ENCODE measurements around the gene ASTE1. TPM values are rescaled to one million over a fixed set of nuclear protein-coding genes. Genes with fewer than 3 reads are reported as not detected.

The ASTE1 gene
- total RNA-seq, 1 donor from 2014 or later = 4.0 TPM

DNA sequence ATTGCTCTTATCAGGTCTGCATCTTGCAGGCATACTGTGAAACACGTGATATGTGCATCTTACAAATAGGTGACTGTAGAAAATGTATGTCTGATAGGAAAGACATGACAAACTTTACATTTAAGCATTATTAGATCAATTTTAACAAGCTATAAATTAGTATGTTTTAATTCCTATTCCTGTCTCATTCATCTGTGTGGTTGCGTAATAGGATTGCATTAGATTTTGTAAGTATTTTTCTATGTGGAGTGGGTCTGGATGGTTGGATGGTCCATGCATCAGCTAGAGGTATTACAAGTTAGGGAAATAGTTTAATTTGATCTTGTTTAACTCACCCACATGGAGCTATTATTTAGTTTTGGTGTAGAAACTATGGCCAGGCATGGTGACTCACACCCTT lies 18.8 kb downstream of the ASTE1 start:
- Histone ChIP-seq H3K4me3 (no peak overlapping the region), H3K4me1 (peaks cover 2% of the 10 kb centered on the region), H3K27me3 (ENCODE audit: low read depth) (no peaks in the 10 kb centered on the region), H3K36me3 (peaks cover 70% of the 10 kb centered on the region), H3K9me3 (replicated peaks) (no peaks in the 10 kb centered on the region), H3K27ac (replicated peaks) (no peak overlapping the region)
- intact Hi-C loops (cut with micrococcal nuclease) = no loop called here
- TF ChIP-seq, protein P1, sequence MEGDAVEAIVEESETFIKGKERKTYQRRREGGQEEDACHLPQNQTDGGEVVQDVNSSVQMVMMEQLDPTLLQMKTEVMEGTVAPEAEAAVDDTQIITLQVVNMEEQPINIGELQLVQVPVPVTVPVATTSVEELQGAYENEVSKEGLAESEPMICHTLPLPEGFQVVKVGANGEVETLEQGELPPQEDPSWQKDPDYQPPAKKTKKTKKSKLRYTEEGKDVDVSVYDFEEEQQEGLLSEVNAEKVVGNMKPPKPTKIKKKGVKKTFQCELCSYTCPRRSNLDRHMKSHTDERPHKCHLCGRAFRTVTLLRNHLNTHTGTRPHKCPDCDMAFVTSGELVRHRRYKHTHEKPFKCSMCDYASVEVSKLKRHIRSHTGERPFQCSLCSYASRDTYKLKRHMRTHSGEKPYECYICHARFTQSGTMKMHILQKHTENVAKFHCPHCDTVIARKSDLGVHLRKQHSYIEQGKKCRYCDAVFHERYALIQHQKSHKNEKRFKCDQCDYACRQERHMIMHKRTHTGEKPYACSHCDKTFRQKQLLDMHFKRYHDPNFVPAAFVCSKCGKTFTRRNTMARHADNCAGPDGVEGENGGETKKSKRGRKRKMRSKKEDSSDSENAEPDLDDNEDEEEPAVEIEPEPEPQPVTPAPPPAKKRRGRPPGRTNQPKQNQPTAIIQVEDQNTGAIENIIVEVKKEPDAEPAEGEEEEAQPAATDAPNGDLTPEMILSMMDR (IDR thresholded peaks at IDR 0.05; ENCODE audit: borderline replicate concordance) = no peak
- DNase-seq = no peak

DNA sequence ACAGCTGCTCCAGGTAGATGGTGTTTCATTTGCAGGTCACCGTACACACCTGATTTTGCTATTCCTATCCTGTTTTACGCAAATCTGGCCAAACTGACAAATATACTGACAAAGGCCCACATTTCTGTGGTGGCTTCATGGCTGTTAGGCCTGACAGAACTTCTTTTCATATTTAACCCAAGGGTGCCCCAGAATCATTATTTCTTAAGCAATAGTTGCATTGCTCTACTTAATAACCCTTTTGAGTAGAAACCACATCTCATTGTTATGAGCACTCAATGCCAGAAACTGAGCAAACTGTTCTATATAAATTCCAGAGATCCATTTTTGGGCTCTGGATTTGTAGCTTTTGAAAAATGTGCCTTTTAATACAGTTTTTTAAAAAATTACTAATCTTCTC lies 19.4 kb downstream of the ASTE1 start:
- intact Hi-C loops (cut with micrococcal nuclease) = no loop called here
- TF ChIP-seq, protein P1 (IDR thresholded peaks at IDR 0.05; ENCODE audit: borderline replicate concordance) = no peak
- Histone ChIP-seq H3K27me3 (ENCODE audit: low read depth) (no peaks in the 10 kb centered on the region), H3K4me1 (no peaks in the 10 kb centered on the region), H3K9me3 (replicated peaks) (no peaks in the 10 kb centered on the region), H3K36me3 (peaks cover 69% of the 10 kb centered on the region), H3K27ac (replicated peaks) (no peak overlapping the region), H3K4me3 (no peak overlapping the region)
- DNase-seq = no peak

DNA sequence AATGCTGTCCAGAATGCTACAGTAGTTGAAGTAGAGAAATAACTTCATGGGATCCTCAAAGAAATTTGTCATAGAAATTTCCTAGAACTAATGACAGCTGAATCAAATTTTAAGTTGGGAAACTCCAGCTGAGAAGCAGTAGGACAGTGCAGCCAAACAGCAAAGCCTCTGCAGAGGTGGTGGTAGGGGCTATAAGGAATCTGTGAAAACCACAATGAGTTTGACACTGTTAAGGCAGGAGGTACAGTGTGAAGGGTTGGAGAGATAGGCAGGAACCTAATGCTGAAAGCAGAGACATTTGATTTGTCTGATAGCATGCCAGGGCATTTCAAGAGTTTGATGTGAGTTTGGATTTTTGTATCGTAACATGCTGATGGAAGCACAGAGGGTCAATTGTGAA lies 22.0 kb downstream of the ASTE1 start:
- no peak for DNase-seq
- Histone ChIP-seq H3K4me3 (no peak overlapping the region), H3K9me3 (replicated peaks) (no peaks in the 10 kb centered on the region), H3K27me3 (ENCODE audit: low read depth) (no peaks in the 10 kb centered on the region), H3K36me3 (peaks cover 72% of the 10 kb centered on the region), H3K4me1 (no peaks in the 10 kb centered on the region), H3K27ac (replicated peaks) (no peak overlapping the region)
- TF ChIP-seq, protein P1 (IDR thresholded peaks at IDR 0.05; ENCODE audit: borderline replicate concordance) = no peak
- intact Hi-C loops (cut with micrococcal nuclease) = no loop called here

DNA sequence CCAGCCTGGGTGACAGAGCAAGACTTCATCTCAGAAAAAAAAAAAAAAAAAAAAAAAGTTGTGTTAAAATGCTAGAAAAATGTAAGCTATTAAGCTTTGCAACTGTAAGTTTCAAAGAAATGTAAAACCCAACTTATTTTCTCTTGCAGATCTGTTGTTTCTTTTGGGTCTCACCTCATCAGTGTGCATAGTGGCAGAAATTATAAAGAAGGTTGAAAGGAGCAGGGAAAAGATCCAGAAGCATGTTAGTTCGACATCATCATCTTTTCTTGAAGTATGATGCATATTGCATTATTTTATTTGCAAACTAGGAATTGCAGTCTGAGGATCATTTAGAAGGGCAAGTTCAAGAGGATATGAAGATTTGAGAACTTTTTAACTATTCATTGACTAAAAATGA lies 25.6 kb downstream of the ASTE1 start:
- Histone ChIP-seq H3K27me3 (ENCODE audit: low read depth) (no peaks in the 10 kb centered on the region), H3K4me1 (no peaks in the 10 kb centered on the region), H3K9me3 (replicated peaks) (no peaks in the 10 kb centered on the region), H3K36me3 (peaks cover 78% of the 10 kb centered on the region), H3K4me3 (no peak overlapping the region), H3K27ac (replicated peaks) (no peak overlapping the region)
- TF ChIP-seq, protein P1 (IDR thresholded peaks at IDR 0.05; ENCODE audit: borderline replicate concordance) = no peak
- DNase-seq = no peak
- intact Hi-C loops (cut with micrococcal nuclease) = no loop called here

DNA sequence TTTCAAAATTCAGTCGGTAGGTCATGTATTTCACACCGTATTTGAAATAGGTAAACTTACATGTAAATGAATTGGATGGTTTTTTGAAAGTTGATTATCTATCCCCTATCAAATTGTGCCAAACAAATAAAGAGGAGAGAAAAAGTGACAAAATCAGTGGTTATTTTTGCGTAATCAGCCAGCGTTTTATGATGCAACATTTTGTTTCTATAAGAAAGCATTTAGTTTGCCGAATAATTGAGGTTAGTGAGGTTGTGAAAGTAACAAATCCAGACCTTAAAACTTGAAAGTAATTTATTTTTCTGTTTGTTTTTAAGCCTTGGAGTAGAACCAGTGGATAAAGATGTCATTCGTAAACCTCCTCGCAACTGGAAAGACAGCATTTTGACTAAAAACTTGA lies 29.3 kb downstream of the ASTE1 start:
- Histone ChIP-seq H3K36me3 (peaks cover 90% of the 10 kb centered on the region), H3K27ac (replicated peaks) (no peak overlapping the region), H3K27me3 (ENCODE audit: low read depth) (no peaks in the 10 kb centered on the region), H3K4me1 (no peaks in the 10 kb centered on the region), H3K9me3 (replicated peaks) (no peaks in the 10 kb centered on the region), H3K4me3 (no peak overlapping the region)
- TF ChIP-seq, protein P1 (IDR thresholded peaks at IDR 0.05; ENCODE audit: borderline replicate concordance) = no peak
- DNase-seq = no peak
- intact Hi-C loops (cut with micrococcal nuclease) = no loop called here

DNA sequence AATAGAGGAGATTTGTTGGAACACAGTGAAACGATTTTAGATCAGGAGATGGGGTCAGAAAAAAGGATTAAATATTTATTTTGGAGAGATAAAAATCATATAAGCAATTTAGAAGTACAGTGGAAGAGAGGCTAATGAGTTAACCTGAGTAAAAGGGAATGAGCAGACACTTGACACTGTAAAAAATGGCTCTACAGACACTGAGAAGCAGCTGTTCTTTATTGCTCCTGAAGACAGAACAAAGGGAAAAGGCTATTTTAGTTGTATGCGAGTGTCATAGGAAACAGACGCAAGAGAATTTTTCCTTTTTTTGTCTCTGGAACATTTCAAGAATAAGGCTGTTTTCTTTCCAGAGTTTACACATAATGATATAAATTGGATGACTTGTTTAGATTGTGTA lies 34.3 kb downstream of the ASTE1 start:
- Histone ChIP-seq H3K4me1 (no peaks in the 10 kb centered on the region), H3K36me3 (peaks cover 50% of the 10 kb centered on the region), H3K27ac (replicated peaks) (no peak overlapping the region), H3K9me3 (replicated peaks) (no peaks in the 10 kb centered on the region), H3K27me3 (ENCODE audit: low read depth) (no peaks in the 10 kb centered on the region), H3K4me3 (no peak overlapping the region)
- TF ChIP-seq, protein P1 (IDR thresholded peaks at IDR 0.05; ENCODE audit: borderline replicate concordance) = no peak
- no peak for DNase-seq
- intact Hi-C loops (cut with micrococcal nuclease) = no loop called here

Measured in left ventricle myocardium inferior (tissue), 1 donor.